Measurements from ENCODE around the gene ATAD3B. TPM values are rescaled to one million over a fixed set of nuclear protein-coding genes. Genes with fewer than 3 reads are reported as not detected.
A peak's percentile ranks its signal among the peaks of the same experiment; 100 is the strongest.

Gene ATAD3B
- total and polyA plus RNA-seq, 2 of the 4 experiments (the other 2 are of a cell fraction) = 13.8 to 29.0 TPM

DNA sequence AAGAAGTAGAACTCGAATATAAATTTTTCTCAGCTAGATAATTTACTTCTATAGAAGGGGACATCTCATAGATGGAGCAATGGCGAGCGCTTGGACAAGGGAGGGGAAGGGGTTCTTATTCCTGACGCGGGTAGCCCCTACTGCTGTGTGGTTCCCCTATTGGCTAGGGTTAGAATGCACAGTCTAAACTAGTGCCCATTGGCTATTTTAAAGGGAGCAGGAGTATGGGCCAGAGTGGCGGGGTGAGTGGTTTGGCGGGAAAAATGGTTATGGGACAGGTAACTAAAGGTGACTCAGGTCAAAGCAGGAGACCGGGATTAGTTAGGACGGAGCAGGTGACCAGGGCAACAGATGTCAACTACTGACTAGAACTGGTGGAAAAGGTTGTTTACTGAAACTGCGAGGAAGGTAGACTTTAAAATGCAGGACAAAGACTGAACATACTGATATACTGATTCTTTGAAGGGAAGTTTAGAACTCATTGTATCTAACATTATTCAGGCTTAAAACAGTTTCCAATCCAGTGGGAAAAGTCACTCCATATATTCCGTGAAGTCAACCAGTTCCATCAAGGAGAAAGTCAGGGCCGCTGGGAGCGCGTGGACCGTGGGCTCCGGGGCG lies 39.5 kb downstream of the ATAD3B start:
- Histone ChIP-seq H4K91ac (ENCODE audit: insufficient read depth, low read depth, low read length) (peak overlapping the region; percentile 92), H3K27ac (ENCODE audit: insufficient read depth, low read length) (peak overlapping the region; percentile 96), H3K27me3 (ENCODE audit: control insufficient read depth, insufficient read depth, low read length) (no peaks in the 10 kb centered on the region), H3K4ac (ENCODE audit: low read depth, low read length) (peak overlapping the region; percentile 93), H3K9ac (ENCODE audit: low read depth, low read length) (peak overlapping the region; percentile 91), H3K18ac (ENCODE audit: low read depth, low read length) (no peak overlapping the region), H3K9me3 (ENCODE audit: control insufficient read depth, insufficient read depth, low read length) (no peaks in the 10 kb centered on the region), H2AK9ac (replicated peaks; ENCODE audit: low read depth, low read length, poor library complexity) (peak overlapping the region; percentile 95), H2AFZ (replicated peaks; ENCODE audit: low read length, poor library complexity) (peak overlapping the region; percentile 100), H2AK5ac (ENCODE audit: low read depth, low read length) (peak overlapping the region; percentile 95), H2BK5ac (ENCODE audit: low read depth, low read length, poor library complexity, severe bottlenecking) (peak overlapping the region; percentile 95), H3K79me1 (ENCODE audit: low read depth in 1 of 2, low read length in 2 of 2) (peaks cover 10 to 20% of the 10 kb centered on the region in 2 experiments), H3K36me3 (ENCODE audit: control insufficient read depth, insufficient read depth, low read length) (peaks cover 4% of the 10 kb centered on the region), H2BK120ac (ENCODE audit: low read depth, low read length) (no peak overlapping the region), H4K5ac (ENCODE audit: low read depth, low read length) (peak overlapping the region; percentile 95), H3K4me3 (ENCODE audit: insufficient read depth, low read depth, low read length) (peak overlapping the region; percentile 89), H3K14ac (replicated peaks; ENCODE audit: low read depth, low read length) (peak overlapping the region; percentile 84), H4K20me1 (ENCODE audit: insufficient read depth, low read length) (0 out of 2 replicates have a peak, but pooled peaks cover 4% of the 10 kb centered on the region), H3K23ac (ENCODE audit: low read depth, low read length) (peak overlapping the region; percentile 82; the same call in 1 of the 2 replicates), H3K9me1 (ENCODE audit: insufficient read depth, low read length) (0 out of 2 replicates have a peak, but pooled peaks cover 4% of the 10 kb centered on the region), H2BK20ac (ENCODE audit: low read depth, low read length) (no peak overlapping the region), H3K4me1 (ENCODE audit: control insufficient read depth, insufficient read depth, low read length) (peaks cover 3% of the 10 kb centered on the region; the same call in 1 of the 2 replicates), H2BK15ac (ENCODE audit: low read depth, low read length) (no peak overlapping the region), H4K8ac (ENCODE audit: low read depth in 2 of 2, low read length in 2 of 2) (peak overlapping the region; percentile 78 to 97), H3K4me2 (ENCODE audit: low read depth, low read length) (peak overlapping the region; percentile 94), H3K56ac (ENCODE audit: extremely low read depth, insufficient read depth, low read length) (peak overlapping the region; percentile 80; the same call in 1 of the 2 replicates)
- WGBS, 2 experiments (ENCODE audit: extremely low coverage in 2 of 2, insufficient read length in 1 of 2) = no CpG with 5 or more reads among the region's 17 CpGs
- intact Hi-C loops (cut with micrococcal nuclease) (no loop called here), dilution Hi-C loops (cut with HindIII; ENCODE audit: low sequenced_read_pairs, unreplicated experiment) (no loop called here), in situ Hi-C loops (cut with MboI; ENCODE audit: low sequenced_read_pairs) (no loop called here)
- TF ChIP-seq, protein P1, sequence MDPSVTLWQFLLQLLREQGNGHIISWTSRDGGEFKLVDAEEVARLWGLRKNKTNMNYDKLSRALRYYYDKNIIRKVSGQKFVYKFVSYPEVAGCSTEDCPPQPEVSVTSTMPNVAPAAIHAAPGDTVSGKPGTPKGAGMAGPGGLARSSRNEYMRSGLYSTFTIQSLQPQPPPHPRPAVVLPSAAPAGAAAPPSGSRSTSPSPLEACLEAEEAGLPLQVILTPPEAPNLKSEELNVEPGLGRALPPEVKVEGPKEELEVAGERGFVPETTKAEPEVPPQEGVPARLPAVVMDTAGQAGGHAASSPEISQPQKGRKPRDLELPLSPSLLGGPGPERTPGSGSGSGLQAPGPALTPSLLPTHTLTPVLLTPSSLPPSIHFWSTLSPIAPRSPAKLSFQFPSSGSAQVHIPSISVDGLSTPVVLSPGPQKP (IDR thresholded peaks at IDR 0.05; ENCODE audit: borderline replicate concordance, low read depth, low read length) = no peak
- TF ChIP-seq SMC3 (IDR thresholded peaks at IDR 0.05; ENCODE audit: low read depth, low read length) = no peak
- no peak for TF ChIP-seq FOS (IDR thresholded peaks at IDR 0.05; ENCODE audit: low read depth, low read length)
- no peak for TF ChIP-seq MAFK (IDR thresholded peaks at IDR 0.05; ENCODE audit: low read depth, low read length)
- no peak for TF ChIP-seq RFX5 (IDR thresholded peaks at IDR 0.05; ENCODE audit: low read depth, low read length)
- no peak for TF ChIP-seq RCOR1 (IDR thresholded peaks at IDR 0.05; ENCODE audit: insufficient replicate concordance, low read length)
- TF ChIP-seq MAZ (IDR thresholded peaks at IDR 0.05; ENCODE audit: borderline replicate concordance, low read depth, low read length) = no peak
- TF ChIP-seq BHLHE40 (IDR thresholded peaks at IDR 0.05; ENCODE audit: low read depth, low read length) = no peak
- TF ChIP-seq MXI1 (IDR thresholded peaks at IDR 0.05; ENCODE audit: borderline replicate concordance, low read depth, low read length) = no peak
- TF ChIP-seq, protein P2, sequence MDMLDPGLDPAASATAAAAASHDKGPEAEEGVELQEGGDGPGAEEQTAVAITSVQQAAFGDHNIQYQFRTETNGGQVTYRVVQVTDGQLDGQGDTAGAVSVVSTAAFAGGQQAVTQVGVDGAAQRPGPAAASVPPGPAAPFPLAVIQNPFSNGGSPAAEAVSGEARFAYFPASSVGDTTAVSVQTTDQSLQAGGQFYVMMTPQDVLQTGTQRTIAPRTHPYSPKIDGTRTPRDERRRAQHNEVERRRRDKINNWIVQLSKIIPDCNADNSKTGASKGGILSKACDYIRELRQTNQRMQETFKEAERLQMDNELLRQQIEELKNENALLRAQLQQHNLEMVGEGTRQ (IDR thresholded peaks at IDR 0.05; ENCODE audit: low read depth, low read length) = no peak
- no peak for TF ChIP-seq CEBPB (IDR thresholded peaks at IDR 0.05; ENCODE audit: low read depth, low read length)
- no peak for TF ChIP-seq RAD21 (IDR thresholded peaks at IDR 0.05; ENCODE audit: low read length)
- no peak for TF ChIP-seq POLR2A (IDR thresholded peaks at IDR 0.05; ENCODE audit: low read depth, low read length)
- TF ChIP-seq CHD1 (IDR thresholded peaks at IDR 0.05; ENCODE audit: low read depth, low read length) = no peak
- TF ChIP-seq NFE2L2 (IDR thresholded peaks at IDR 0.05; ENCODE audit: low read depth, low read length) = no peak
- TF ChIP-seq, protein P3, sequence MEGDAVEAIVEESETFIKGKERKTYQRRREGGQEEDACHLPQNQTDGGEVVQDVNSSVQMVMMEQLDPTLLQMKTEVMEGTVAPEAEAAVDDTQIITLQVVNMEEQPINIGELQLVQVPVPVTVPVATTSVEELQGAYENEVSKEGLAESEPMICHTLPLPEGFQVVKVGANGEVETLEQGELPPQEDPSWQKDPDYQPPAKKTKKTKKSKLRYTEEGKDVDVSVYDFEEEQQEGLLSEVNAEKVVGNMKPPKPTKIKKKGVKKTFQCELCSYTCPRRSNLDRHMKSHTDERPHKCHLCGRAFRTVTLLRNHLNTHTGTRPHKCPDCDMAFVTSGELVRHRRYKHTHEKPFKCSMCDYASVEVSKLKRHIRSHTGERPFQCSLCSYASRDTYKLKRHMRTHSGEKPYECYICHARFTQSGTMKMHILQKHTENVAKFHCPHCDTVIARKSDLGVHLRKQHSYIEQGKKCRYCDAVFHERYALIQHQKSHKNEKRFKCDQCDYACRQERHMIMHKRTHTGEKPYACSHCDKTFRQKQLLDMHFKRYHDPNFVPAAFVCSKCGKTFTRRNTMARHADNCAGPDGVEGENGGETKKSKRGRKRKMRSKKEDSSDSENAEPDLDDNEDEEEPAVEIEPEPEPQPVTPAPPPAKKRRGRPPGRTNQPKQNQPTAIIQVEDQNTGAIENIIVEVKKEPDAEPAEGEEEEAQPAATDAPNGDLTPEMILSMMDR (conservative IDR thresholded peaks at IDR 0.05; ENCODE audit: low read depth, low read length) = no peak
- DNase-seq (peak; percentile 2), ATAC-seq (ENCODE audit: low read depth) (no peak)
- BruUV-seq (replicated peaks) = no TSS peak
- POLR2A ChIA-PET (ENCODE audit: unreplicated experiment) = no interaction called here
- CTCF ChIA-PET = no interaction called here
